Epithelial cell of esophagus (primary cell): ENCODE measurements around the gene RMND5B.

Experiments
- DNase-seq: peaks from one replicate; pipeline ENCODE4 v3.0.0; 2010; ENCODE audit warnings: low read depth
- H3K4me3 ChIP-seq: 2 replicates; pipeline ENCODE4 v1.5.1; 2011; ENCODE audit warnings: mild to moderate bottlenecking, low read length, control low read depth
- TF ChIP-seq, protein P1 (sequence below): IDR thresholded peaks from 2 replicates; pipeline ENCODE4 v1.5.1; 2011; ENCODE audit warnings: low read depth, mild to moderate bottlenecking, low read length, control low read depth, inconsistent platforms; ENCODE audit not compliant: insufficient read depth; ENCODE audit errors: missing control alignments

The RMND5B gene

DNA sequence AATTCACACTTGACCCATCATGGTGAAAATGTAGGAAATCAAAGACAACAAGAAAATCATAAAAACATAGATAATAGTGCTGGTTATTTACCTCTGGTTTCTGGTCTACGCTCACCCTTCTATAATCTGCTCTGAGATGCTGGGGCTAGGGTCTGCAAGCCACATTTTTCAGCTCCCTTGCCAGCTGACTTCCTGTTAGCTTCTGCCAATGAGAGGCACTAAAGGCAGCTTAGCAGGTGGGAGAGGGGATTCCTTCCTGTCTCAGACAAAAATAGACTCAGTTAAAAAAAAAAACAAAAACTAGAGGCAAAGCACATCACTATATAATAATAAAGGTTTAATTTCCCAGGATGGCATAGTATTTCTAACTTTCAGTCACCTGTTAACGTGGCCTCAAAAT lies 37.7 kb upstream of the RMND5B start:
- DNase-seq, result no peak
- H3K4me3 ChIP-seq, result no peak overlapping the region
- TF ChIP-seq, protein P1, sequence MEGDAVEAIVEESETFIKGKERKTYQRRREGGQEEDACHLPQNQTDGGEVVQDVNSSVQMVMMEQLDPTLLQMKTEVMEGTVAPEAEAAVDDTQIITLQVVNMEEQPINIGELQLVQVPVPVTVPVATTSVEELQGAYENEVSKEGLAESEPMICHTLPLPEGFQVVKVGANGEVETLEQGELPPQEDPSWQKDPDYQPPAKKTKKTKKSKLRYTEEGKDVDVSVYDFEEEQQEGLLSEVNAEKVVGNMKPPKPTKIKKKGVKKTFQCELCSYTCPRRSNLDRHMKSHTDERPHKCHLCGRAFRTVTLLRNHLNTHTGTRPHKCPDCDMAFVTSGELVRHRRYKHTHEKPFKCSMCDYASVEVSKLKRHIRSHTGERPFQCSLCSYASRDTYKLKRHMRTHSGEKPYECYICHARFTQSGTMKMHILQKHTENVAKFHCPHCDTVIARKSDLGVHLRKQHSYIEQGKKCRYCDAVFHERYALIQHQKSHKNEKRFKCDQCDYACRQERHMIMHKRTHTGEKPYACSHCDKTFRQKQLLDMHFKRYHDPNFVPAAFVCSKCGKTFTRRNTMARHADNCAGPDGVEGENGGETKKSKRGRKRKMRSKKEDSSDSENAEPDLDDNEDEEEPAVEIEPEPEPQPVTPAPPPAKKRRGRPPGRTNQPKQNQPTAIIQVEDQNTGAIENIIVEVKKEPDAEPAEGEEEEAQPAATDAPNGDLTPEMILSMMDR, result no peak

DNA sequence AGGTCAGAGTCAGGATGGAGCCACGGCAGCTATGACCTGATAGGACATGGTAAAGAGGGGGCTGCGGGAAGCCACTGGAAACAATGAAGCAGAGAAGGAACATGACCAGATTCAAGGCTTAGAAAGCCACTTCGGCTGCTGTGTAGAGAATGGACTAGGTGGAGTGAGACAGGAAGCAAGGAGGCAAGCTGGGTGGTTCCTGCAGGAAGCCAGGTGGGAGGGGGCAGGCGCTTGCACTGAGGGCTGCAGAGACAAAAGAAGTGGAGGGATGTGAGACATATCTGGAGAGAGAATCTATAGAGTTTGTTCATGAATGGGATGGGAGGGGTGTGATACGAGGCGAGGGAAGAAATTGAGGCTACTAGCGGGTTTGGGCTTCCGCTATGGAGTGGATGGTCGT lies 36.5 kb upstream of the RMND5B start:
- no peak overlapping the region for H3K4me3 ChIP-seq
- TF ChIP-seq, protein P1, result no peak
- DNase-seq, result no peak

DNA sequence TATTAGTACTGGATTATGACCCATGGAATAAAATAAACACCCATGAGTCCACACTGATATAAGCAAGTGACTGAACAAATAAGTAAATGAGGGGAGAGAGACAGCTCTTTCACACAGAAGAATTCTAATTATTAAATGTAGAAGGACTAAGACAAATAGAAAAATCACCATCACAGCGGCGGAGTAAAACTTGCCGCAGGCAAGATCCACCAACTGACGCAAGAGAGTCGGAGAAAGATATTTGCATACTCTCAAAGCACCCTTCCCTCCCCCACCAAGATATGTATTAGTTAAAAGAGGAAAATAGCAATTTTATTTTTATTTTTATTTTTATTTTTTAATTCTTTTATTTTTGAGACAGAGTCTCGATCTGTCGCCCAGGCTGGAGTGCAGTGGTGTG lies 32.1 kb upstream of the RMND5B start:
- TF ChIP-seq, protein P1, result no peak
- DNase-seq, result no peak
- H3K4me3 ChIP-seq, result no peak overlapping the region

DNA sequence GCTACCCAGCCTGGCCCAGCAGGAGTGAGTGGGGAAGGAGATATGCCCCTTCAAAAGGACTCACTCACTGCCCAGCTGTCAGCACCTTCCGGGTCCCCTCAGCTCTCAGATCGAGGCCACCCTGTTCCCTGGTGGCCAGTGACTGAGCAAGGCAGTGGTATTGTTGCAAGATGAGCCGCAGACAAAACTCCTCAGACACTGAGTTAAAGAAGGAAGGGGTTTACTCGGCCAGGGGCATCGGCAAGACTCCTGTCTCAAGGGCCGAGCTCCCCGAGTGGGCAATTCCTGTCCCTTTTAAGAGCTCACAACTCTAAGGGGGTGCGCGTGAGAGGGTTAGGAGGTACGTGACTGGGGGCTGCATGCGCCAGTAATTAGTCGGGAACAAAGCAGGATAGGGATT lies 27.2 kb upstream of the RMND5B start:
- TF ChIP-seq, protein P1, result no peak
- H3K4me3 ChIP-seq, result no peak overlapping the region

DNA sequence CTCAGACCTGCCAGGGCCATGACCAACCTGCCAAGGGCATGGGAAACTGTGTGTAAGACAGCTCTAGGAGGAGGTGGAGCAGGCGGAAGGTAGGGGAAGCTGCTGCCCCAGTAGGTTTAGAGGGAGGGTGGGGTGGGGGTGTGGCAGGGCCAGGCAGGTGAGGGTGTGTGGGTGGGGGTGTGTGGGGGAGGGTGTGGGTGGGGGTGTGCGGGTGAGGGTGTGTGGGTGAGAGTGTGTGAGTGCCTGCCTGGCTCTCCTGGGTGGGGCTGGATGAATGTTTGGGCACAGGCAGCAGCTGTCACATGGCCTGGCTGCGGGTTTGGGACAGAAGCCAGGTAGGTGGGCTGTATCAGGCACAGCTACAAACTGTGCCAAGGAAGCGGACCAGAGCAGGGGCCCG lies 26.3 kb upstream of the RMND5B start:
- TF ChIP-seq, protein P1, result no peak
- DNase-seq, result no peak
- H3K4me3 ChIP-seq, result no peak overlapping the region

More for the DNA sequence above, 27.2 kb upstream of the RMND5B start:
- no peak for DNase-seq

DNA sequence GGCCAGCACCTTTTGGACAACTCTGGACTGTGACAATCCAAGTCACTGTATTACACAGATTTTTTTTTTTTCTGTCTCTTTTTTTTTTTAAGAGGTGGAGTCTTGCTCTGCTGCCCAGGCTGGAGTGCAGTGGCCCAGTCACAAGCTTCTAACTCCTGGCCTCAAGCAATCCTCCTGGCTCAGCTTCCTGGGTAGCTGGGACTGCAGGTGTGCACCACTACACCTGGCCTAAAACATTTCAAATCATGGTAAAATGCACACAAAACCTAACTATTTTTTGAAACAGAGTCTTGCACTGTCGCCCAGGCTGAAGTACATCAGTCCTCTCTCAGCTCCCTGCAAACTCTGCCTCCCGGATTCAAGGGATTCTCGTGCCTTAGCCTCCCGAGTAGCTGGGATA lies 24.7 kb upstream of the RMND5B start:
- no peak for DNase-seq
- no peak overlapping the region for H3K4me3 ChIP-seq
- TF ChIP-seq, protein P1, result no peak

DNA sequence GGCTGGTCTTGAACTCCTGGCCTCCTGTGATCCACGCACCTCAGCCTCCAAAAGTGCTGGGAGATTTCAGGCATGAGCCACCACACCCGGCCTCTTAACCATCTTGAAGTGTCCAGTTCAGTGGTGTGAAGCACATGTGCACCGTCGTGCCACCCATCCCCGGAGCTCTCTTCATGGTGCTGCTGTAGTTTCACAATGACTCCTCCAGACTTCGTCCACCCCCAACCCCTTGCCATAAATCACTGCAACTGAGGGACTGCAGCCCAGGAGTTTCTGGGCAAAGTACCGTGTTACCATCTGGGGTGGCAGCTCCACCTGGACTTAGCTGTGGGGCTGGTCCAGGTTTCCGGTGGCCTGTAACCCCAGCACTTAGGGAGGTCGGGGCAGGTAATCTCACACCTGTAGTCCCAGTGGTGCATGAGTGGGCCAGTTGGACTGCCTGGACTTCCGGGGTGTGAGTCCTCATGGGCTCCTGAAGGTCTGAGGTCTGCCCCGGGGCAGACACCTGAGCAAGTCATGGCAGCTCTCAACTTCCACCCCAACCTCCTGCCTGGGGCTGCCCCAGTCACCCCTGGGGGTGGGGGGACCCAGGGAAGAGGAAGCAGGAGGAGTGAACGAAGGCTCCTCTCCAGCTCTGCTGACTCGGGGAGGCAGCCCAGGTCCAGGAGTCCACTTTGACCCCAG lies 24.1 kb upstream of the RMND5B start:
- TF ChIP-seq, protein P1, result no peak
- DNase-seq, result peak; percentile 52
- no peak overlapping the region for H3K4me3 ChIP-seq
